Hepatic stellate cell (primary cell): Measurements from ENCODE around the gene SLC6A7.

Experiments
- DNase-seq: peaks from one replicate; pipeline ENCODE4 v3.0.0; 2011; ENCODE audit warnings: low spot score

The SLC6A7 gene

GRCh38 chr5:150155258-150156026 lies 34.4 kb upstream of the SLC6A7 start, which contains the start of gene PDGFRB:
PDGFRB (minus strand) TSS chr5:150155845; CDS start chr5:150137047, 18,798 bp downstream.
- peak; percentile 94 for DNase-seq

GRCh38 chr5:150156027-150156368 lies 33.9 kb upstream of the SLC6A7 start:
- DNase-seq = no peak

GRCh38 chr5:150156540-150156939 lies 33.3 kb upstream of the SLC6A7 start:
- no peak for DNase-seq

- DNase-seq = no peak
Measured at GRCh38 chr5:150157168-150157567, 32.7 kb upstream of the SLC6A7 start.

- peak; percentile 69 for DNase-seq
Measured at GRCh38 chr5:150158170-150158949, 31.5 kb upstream of the SLC6A7 start.

- DNase-seq = no peak
Measured at GRCh38 chr5:150159031-150159430, 30.8 kb upstream of the SLC6A7 start.

GRCh38 chr5:150159741-150160179 lies 30.1 kb upstream of the SLC6A7 start:
- peak; percentile 94 for DNase-seq

- no peak for DNase-seq
Measured at GRCh38 chr5:150160448-150161081, 29.3 kb upstream of the SLC6A7 start.

- peak; percentile 90 for DNase-seq
Measured at GRCh38 chr5:150161242-150162141, 28.4 kb upstream of the SLC6A7 start.

- DNase-seq = no peak
Measured at GRCh38 chr5:150162142-150162513, 27.7 kb upstream of the SLC6A7 start.

GRCh38 chr5:150163035-150163434 lies 26.8 kb upstream of the SLC6A7 start:
- DNase-seq = no peak

GRCh38 chr5:150163547-150164059 lies 26.3 kb upstream of the SLC6A7 start:
- DNase-seq = no peak

GRCh38 chr5:150164211-150164980 lies 25.5 kb upstream of the SLC6A7 start:
- no peak for DNase-seq

- no peak for DNase-seq
Measured at GRCh38 chr5:150166037-150166649, 23.7 kb upstream of the SLC6A7 start.

- DNase-seq = no peak
Measured at GRCh38 chr5:150166650-150167511, 23.0 kb upstream of the SLC6A7 start, which contains the start of gene CDX1. CDX1 (plus strand) TSS chr5:150166778; CDS start chr5:150166877, 99 bp downstream.

GRCh38 chr5:150167512-150167850 lies 22.4 kb upstream of the SLC6A7 start:
- DNase-seq = no peak

GRCh38 chr5:150167908-150168307 lies 22.0 kb upstream of the SLC6A7 start:
- no peak for DNase-seq

GRCh38 chr5:150168864-150169263 lies 21.0 kb upstream of the SLC6A7 start:
- no peak for DNase-seq

GRCh38 chr5:150172145-150172544 lies 17.7 kb upstream of the SLC6A7 start:
- DNase-seq = no peak
